GM18907 (cell line): ENCODE measurements around the gene GNAT3.
A peak's percentile ranks its signal among the peaks of the same experiment; 100 is the strongest.

Experiments
- ATAC-seq: cut with Tn5 transposase; IDR thresholded peaks from one replicate; pipeline ENCODE4 v1.9.1; 2021; ENCODE audit warnings: mild to moderate bottlenecking, moderate library complexity; ENCODE audit not compliant: unreplicated experiment

GNAT3 gene

DNA sequence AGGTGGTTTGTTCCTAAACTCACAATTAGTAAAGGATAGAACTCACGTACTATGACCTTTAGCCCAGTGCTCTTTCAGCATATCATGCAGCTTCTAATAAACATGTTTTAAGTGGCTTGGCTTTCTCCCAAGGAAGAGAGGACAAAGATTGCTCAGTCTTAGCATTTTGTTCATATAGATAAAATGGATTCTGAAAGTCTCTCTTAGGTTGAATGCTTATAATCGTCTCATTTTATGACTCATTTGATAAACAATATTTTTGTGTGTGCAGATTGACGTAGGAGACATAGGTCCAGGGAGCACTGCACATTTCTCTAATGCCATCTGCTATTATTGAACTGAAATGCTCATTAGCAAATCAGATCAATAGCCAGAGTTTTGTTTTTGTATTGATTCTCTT, 44.8 kb downstream of the GNAT3 start:
- no peak for ATAC-seq

DNA sequence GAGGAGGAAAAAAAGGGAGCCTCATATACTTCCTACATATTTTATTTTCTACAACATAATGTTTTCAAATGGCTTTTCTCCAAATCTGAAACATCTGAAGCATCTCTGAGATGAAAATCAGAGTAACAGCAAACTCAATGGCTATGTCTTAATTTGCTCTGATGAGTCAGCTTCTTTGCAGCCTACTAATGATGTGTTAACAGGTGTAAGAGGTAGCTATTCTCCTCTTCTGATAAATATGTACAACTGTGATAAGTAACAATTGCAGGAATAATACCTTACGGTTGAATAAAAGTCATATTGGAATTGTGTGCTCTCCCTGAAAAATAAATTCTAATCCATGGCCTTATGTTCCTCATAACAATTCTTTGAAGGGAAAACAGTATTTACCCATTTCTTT, 45.2 kb downstream of the GNAT3 start:
- no peak for ATAC-seq

DNA sequence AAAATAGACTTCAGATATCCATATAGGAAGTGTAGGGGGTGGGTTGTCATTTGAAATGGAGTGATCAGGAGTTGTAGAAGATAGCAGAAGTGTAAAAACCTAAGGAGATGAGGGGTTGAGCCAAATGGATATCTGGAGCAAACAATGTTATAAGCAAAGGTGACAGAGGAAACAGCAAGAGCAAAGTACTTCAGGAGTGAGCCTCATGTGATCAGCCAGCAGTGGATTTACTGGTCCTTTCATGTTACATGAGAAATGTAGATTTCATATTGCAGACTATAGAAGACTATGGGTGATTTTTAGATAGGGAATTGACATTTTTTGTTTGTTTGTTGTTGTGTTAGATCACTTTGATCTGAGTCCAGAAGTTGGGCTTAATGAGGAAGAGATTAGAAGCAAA, 47.7 kb downstream of the GNAT3 start:
- ATAC-seq, result no peak

DNA sequence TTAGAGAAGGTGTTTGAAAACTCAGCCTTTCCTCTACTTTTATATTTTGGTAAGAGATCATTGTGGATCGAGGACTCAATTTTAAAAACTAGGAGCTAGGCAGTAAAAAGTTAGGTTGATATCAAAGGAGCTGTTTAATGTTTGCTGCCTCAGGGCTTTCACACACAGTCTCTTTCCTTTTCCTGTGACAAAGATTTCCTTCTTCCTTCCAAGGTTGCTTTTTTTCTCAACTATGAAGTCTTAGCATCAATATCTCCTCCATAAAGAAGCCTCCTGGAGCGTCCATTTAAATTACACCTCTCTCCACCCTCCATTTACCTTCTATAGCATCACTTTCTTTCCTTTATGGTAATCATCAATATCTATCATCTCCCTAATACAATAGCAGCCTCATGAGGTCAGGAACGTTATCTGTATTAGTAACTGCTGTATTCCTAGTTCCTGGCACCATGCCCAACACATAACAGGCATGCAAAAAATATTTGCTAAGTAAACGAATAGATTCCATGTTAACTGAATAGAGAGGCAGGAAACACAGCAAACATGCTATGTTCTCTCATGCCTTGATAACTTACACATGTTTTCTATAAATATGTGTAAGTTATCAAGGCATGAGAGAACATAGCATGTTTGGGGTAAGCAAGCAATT, 48.5 kb downstream of the GNAT3 start:
- no peak for ATAC-seq

DNA sequence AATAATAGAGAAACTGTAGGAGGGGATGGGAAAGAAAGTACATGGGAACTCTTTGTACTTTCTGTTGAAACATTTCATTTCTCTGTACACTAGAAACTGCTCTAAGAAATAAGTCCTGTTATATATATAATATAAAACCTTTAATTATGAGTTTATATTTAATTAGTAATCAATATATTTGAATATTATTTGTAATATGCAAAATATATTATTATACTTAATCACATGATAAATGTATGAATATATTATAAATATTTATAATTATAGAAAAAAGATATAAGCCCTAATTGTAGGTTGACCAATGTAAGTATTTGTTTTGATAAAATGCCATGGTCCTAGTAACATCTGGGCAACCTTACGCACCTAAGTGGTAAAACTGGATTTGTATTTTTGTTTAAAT, 51.0 kb downstream of the GNAT3 start:
- no peak for ATAC-seq

DNA sequence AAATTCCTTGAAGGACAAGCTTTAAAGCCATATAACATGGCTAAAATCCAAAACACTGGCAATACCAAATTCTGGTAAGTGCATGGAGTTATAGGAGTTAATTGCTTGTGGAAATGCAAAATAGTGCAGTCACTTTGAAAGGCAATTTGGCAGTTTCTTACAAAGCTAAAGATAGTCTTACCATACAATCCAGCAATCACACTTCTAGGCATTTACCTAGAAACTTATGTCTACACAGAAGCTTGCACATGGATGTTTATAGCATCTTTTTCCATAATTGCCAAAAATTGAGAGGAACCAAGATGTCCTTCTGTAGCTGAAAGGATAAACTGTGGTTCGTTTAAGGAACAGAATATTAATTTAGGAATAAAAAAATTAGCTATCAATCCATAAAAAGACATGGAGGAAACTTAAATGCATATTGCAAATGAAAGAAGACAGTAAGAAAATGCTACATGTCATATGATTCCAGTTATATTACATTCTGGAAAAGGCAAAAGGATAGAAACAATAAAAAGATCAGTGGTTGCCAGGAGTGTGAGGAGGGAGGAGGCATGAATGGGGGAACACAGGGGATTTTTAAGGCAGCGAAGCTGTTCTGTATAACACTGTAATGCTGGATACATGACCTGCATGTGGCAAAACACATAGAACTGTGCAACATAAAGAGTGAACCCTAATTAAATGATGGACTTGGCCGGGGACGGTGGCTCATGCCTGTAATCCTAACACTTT, 51.9 kb downstream of the GNAT3 start:
- ATAC-seq, result no peak

DNA sequence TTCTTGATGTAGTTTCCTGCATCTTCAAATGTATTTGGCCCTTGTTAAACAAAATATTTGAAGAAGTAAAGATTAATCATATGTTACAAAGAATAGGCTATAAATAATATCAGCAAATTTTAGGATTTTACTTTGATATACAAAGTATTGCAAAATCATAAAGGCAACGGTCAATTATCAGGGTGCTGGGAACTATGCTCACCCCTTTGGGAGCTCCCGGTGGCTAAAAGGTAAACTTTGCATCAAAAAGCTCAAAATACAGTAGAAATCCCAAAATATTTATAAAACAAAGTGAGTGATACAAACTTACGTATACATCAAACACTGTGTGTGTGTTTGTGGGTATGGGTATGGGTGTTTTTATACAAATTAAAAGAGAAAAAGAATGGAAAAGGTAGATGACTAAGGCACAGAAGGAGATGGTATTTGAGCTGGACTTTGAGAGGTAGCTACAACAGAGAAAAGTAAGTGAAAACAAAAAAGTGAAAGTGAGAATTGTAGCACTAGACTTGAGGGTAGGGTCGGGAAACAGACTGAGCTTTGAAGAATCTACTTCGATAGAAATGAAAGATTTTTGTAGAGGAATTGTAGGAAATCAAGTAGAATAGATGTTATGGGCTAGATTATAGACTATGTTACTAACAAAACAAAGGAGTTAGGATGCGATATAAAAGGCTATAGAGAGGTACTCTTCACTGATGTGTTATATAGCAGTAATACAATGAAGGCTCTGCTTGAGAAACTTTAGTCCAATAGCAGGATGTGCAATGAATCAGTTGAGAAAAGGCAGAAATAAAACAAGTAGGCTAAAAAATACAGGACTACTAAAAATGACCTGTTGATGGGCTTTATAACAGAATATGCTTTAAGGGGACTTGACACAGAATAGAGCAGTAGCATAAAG, 52.8 kb downstream of the GNAT3 start:
- ATAC-seq, result no peak

DNA sequence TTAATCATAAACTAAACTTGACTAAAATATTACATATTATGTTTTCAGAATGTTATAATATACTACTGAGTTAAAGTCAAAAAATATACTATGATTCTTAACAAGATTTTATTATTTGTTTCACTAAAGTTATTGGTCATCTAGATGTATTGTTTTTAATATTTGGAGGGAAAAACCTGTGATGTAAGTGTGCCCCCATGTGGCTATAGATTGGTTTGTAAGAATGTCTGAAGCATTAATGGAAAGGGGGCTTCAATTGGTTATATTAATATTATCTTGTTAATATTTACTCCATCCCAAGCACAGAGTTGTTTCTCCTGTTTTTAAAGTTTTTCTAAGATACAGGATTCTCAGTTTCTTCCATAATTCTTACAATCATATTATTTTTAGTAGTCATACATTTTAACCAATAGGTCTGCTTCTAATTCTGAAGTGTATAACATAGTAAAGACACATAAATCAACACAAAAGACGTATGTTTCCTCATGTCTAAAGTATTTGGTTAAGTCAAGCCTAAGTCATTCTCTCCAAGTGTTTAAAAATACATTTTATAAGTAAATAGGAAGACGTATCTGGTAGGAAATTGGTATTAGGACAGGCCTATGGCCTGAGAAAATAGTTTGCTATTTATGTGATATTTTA, 58.0 kb downstream of the GNAT3 start:
- peak; percentile 51 for ATAC-seq

DNA sequence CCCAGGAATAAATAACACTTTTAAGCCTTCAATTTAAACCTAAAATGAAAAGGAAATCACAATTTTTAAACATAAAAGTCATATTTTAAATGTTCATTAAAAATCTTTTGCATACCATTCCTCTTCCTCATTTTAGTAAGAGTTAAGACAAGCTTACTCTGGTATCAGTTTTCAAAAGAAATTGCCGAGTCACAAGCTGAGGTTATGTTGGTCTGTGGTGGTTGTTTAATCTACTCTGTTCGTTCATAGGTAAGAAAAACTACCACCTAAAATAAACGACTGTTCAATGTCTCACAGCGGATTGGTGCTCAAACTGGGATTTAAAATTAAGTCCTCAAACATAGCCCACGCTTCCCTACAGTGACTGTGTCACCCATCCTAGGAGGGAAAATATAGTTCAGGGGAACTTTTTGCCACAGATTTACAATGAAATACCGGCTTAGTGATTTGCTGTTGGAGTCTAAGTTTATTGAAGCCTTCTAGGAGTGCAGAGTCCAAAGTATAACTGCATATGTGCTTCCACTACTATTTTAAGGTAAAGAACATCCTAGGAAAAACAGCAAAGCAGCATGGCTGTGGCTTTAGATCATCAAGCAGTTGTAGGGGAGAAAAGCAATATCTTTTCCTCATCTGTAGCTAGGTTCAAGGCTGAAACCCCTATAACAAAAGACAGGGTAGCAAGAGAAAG, 61.1 kb downstream of the GNAT3 start:
- ATAC-seq, result no peak

DNA sequence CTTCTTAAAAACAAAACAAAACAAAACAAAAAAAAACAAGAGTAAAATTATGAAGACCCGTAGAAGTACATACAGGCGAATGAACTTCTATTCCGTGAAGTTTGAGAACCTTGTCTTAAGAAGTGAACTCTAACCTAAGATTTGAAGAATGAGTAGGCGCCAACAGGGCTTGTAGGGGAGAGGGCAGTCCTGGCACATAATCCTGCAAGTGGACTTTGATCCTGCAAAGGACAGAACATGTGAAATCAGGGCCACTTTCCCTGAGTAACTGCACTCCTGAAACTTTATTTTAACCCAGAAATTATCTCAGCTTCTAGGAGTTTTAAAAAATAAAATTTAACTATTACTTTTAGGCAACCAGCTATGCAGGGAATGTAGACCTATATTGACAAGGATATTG, 62.0 kb downstream of the GNAT3 start:
- no peak for ATAC-seq

DNA sequence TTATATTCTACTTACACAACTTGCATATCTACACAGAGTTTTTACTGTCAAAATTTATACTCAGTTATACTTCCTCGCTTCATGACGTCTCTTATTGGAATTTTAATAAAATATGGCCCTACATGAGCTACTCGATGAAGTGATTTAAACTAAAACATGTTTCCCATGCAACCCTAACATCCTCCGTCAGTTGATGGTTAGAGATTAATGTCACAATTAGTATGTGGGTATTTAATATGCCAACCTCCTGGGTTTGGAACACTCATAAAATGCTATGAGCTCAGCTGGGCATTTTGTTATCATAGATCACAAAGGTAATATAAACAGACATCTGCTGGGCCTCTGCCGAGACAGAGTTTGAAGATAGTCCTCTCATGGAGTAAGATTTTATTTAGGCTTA, 66.5 kb downstream of the GNAT3 start:
- no peak for ATAC-seq

DNA sequence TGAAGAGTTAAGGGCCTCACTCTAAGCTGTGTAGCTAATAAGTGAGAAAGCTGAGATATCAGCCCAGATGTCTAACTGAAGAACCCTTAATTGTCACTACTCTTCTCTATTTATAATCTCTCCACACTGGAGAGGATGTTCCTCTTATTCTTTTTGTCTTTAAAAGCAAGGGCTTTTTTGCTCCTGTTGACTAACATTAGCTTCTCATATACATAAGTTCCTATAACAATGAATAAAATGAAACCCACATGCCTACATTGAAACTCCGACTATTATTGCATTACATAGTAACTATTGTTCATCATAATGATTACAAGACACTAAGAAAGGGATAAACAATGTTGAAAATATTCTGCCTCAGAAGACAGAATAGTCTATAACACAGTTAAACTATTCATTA, 67.1 kb downstream of the GNAT3 start:
- ATAC-seq, result no peak

DNA sequence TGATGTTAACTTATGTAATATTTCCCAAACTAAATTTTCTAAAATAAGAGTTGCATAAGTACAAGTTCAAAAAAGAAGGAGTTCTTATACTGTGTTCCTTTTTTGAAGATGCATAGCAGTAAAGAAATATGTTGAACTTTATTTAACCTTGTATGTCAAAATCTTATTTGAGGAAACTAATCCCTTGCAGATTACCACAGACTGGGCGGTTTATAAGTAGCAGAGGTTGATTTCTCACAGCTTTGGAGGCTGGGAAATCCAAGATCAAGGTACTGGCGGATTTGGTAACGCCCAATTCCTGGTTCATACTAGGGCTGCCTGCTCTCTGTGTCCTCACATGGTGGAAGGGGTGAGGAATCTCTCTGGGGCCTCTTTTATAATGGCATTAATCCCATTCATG, 68.5 kb downstream of the GNAT3 start:
- ATAC-seq, result no peak

DNA sequence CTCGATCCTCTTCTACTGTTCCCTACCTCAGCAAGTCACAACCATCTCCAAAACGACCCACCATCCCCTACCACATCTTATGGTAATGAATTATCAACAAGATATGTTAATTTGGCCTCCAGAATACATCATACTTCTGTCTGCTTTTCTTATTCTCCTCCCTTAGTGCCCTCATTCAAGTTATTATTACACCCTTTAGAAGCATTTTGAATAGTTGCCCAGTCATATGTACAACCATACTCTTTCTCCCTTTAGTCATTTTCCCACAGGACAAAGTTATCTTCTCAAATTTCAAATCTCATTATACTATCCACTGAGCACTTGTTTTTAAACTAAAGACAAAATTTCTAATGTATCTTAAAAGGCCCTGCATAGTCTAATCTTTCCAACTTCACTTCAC, 71.0 kb downstream of the GNAT3 start:
- ATAC-seq, result no peak

DNA sequence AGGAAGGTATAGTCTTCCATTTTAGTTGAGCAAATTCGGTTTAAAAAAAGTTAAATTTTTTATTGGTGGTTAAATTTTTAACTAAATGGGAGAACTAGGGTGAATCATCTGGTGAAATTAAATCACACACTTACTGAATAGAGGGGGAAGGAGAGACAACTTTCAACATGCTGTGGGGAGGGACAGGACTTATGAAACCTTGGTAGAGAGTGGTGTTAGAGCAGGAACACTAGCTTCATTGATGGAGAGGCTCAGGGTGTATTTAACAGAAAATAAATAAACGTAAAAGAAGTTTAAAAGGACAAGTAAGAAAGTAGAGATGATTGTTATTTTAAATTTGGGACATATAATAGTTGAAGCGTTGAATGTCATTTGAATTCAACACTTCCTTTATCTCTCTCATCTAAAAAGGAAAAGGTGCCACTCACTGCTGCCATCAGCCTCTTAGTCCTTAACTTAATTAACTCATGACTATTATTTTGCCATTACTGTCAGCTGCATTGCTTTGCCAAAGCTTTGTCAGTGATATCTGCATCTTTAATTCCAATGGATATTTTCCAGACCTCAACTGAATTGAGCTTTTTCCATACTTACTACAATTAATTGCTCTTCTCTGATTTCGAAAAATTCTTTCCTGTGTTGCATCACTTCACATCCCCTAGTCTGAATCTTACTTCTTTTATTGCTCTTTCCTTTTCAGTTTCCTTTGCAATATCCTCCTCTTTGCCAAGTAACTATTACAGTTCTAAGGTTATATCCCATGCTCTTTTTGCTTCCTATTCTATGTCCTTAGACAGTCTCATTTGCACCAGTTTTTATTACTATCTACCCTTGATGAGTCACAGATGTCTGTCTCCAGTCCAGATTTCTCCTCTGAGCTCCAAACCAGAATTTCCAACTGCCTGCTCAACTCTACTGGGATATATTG, 71.7 kb downstream of the GNAT3 start:
- ATAC-seq, result no peak

DNA sequence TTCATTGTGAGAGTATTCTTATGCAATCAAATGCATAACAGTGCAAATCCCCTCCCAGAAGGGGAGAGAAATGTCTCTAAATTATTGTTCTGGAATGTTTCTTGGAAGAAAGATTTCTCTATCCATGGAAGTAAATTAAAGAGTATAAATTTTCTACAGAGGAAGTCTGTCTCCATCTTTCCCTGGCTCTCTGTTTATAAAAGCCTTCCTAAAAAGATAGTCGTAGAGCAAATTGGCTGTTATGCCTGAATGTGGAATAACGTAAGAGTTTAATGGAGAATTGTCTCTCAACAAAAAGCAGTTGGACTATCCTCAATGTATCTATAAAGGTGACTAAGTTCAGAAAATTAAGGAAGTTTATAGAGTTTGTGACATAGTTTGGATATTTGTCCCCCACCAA, 76.3 kb downstream of the GNAT3 start:
- no peak for ATAC-seq

DNA sequence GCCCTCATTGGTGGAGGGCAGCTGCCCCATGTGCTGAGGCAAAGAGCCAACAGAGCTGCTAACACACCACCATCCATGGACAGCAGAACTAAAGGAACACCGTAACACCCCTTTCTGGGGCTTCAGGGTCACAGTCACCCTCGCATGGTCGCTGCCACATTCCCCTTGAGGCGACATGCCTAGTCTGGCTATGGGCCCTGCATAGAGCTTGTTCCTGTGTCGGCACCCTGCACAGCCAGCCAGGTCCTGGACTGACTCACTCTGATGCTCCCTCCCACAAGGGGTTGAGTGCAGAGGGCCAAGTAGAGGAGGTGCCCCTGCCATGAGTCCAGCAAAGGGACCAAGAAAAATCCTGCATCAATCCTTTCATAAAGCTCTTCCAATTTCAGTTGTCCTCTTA, 77.8 kb downstream of the GNAT3 start:
- ATAC-seq, result no peak

DNA sequence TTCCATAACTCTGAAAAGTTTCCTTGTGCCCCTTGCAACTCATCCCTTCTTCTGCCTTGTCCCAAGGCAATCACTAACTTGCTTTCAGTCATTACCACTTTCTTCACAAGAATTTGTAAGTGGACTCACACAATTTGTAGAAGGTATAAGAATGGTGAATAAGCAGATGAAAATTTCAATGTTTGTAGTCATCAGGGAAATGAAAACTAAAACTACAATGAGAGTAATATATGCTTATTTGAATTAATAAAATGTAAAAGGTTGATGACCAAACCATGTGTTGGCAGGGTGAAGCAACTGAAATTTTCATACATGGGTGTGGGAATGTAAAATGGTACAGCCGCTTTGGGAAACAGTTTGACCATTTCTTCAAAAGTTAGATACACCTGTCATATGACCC, 79.7 kb downstream of the GNAT3 start:
- no peak for ATAC-seq

DNA sequence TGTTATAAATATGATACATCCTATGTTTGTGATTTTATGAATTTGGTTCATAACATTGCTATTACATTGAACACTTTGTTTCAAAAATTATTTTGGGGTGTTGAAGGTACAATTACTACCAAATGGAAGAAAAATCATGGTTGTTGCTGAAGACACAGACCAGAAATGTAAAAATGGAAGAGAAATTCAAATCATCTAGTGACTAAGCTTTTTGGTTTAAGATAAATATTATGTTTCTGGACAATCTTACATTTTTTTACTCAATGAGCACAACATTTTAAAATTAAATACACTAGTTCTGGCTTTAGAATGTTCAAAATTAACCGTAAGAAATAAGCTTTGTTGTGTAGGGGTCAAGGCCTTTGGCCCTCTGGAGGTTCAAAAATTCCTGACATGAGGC, 82.7 kb downstream of the GNAT3 start:
- ATAC-seq, result no peak
